ENCODE measurements around the gene NDUFA11.

NDUFA11 gene

DNA sequence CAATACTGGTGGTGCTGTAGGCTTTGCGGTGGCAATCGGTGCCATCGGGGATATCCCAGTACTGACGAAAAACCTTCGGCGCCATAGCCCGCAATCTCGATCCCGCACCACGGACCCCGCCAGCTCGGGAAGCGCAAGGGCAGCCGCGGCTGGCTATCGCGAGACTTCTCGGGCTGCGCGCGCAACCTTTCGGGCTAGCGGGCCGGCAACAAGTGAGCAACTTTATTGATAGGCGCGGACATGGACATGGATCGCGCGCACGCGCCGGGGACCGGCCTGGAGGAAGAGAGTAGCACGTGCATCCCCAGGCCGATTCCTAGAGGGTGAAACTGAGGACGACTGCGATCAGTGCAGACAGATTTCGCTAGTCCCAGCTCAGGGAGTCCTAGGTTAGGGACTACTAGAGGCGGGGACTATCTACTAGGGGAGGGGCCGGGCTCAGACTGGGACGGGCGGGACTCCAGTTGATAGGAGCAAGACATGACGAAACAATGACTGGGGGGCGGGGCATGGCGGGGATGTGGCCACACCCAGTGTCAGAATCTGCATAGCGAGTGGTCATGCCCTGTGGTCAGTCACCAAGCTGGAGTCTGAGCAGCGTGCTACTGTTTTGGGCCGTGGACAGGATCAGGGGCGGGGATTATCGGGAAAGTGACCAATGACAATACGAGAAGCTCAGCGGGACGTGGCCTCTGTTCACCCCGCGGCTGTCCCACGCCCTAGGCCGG lies at the start of gene NDUFA11:
TSS of gene NDUFA11 (minus strand) at position 167 of the 728 bp plus-strand sequence. CDS start at position 85, 82 bp downstream.
- Mint-ChIP-seq H3K27me3 (no peaks in the 10 kb centered on the region), H3K36me3 (peaks cover 17% of the 10 kb centered on the region), H3K9me3 (no peaks in the 10 kb centered on the region), H3K4me3 (peak within 1 kb of the TSS; percentile 91), H3K27ac (peak within 1 kb of the TSS; percentile 100), H3K4me1 (peaks cover 35% of the 10 kb centered on the region)
- DNase-seq: peak; percentile 97
- CTCF ChIA-PET: interaction anchor here (0.9 to 4.3 kb wide), 5 partner anchors 64 to 118 kb away, joined by 3 to 22 read pairs (median 3); partner anchors contain the start of gene NRTN

DNA sequence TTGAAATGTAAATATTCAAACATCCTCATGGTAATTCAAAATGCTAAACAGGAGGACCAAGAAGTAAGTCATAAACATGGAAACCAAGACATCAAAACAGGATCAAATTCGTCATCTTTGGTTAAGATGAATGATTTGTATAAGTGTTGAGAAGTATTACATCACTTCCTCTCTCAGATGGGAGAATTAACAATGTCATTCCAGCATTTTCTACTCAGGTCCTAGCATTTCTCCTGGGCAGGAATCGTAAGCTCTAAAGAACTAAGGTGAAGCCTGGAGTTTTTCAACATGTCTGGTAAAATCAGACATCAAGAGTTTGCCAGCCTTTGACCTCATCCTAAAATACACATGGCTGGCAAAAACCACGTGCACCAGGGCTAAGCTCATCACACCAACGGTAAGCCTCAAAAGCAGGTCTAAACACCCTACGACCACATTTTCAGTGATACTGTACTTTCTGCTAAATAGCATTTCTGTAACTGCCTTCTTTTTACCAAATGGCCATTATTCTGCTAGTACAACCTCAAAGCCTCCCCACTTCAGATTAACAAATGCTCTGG lies 49.5 kb upstream of the NDUFA11 start:
- Mint-ChIP-seq H3K27me3 (no peaks in the 10 kb centered on the region), H3K4me3 (peak overlapping the region; percentile 58)

DNA sequence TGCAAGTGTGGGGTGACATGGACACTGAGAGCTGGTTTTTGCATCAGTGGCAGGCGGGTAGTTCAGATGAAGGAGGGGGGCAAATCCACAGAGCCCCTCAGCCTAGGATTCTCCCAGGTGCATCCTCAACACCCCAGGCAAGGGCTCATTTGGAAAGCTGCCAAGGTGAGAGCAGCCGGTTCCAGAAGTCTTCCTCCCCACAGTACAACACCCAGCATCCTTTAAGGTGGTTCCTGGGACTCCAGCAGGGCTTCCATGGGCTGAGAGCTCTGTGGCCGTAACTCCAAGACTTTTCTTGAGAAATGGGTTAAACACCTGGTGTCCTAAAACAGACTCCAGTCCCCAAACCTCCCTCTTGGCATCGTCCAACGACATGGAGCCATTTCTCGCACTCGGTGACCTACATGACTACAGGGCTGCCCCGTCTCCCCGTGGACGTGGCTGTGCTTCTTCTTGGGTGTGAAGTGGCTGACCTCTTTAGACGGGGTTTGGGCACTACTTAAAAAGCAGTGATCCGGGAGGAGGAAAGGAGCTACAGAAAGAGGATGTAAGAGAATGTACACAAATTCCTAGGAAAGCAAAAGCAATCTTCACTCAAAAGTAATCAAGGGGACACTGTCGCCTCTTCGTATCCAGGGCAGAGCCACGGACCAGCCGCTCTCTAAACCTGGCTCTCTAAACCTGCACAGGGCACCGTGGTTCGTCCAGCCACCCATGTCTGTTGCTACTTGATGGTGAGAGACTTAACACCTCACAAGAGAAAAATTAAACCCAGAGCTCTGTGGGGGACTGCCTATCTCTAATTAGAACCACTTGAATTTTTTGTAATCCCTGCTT lies 48.8 kb upstream of the NDUFA11 start:
- CTCF ChIA-PET: interaction anchor here (0.6 to 3.5 kb wide), 4 partner anchors 10 to 70 kb away, joined by 3 to 15 read pairs (median 5); no protein-coding TSS in a partner anchor
- no peaks in the 10 kb centered on the region for H3K27me3 Mint-ChIP-seq
- peaks cover 47% of the 10 kb centered on the region for H3K36me3 Mint-ChIP-seq
- H3K4me3 Mint-ChIP-seq: no peak overlapping the region
- DNase-seq: no peak
- H3K27ac Mint-ChIP-seq: peak overlapping the region; percentile 97
- no peaks in the 10 kb centered on the region for H3K9me3 Mint-ChIP-seq
- peaks cover 94% of the 10 kb centered on the region for H3K4me1 Mint-ChIP-seq

More for the DNA sequence above, 49.5 kb upstream of the NDUFA11 start:
- H3K36me3 Mint-ChIP-seq: peaks cover 46% of the 10 kb centered on the region
- H3K9me3 Mint-ChIP-seq: no peaks in the 10 kb centered on the region
- CTCF ChIA-PET: interaction anchor here (0.6 to 3.5 kb wide), 3 partner anchors 9 to 20 kb away, joined by 3 to 15 read pairs (median 7); no protein-coding TSS in a partner anchor
- peaks cover 94% of the 10 kb centered on the region for H3K4me1 Mint-ChIP-seq
- H3K27ac Mint-ChIP-seq: peak overlapping the region; percentile 97
- no peak for DNase-seq

DNA sequence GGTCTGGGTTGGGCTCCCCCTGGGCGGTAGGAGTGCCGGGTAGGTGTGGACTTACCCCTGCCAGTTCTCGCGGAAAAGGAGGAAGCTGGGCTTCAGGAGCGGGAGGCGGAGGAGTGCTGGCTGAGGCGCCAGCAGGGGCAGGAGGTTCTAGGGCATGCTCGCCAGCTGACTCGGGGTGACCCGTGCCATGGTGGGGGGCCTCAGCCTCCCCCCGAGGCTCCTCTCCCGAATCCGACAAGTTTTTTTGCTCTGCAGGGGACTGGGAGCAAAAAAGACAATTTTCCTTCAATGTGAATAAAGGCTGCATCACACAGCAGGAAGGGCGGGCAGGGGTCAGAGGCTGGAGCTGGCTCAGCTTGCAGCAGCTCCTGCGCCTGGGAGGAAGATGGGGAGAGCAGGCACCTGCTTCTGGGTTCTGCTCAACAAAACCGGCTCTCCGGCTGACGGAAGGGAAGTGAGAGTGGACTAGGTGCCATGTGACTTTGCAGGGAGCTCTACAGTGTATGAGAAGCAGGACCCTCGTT lies 47.8 kb upstream of the NDUFA11 start:
- H3K27me3 Mint-ChIP-seq: no peaks in the 10 kb centered on the region

DNA sequence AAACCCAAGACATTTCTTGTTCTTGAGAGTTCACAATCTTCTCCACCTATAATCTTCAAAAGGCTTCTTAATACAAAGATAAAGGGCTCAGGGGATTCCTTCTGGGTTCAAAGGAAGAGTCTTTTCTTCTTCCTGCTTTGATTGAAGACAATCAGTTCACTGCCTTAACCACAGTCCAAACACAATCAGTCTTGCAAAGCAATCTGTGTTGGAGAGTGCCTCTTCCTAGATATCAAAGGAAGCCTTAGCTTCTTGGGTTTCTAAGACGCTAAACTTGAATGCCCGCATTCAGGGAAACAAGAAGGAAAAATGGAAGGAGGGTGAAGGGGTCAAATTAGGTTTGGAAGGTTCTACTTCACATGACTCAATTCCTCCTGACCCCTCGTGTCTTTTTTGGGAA lies 47.2 kb upstream of the NDUFA11 start:
- Mint-ChIP-seq H3K27ac (peak overlapping the region; percentile 97), H3K9me3 (no peaks in the 10 kb centered on the region), H3K27me3 (no peaks in the 10 kb centered on the region), H3K4me1 (peaks cover 85% of the 10 kb centered on the region), H3K4me3 (peak overlapping the region; percentile 2), H3K36me3 (peaks cover 47% of the 10 kb centered on the region)
- CTCF ChIA-PET: interaction anchor here (0.7 to 3.5 kb wide), 3 partner anchors 17 to 147 kb away, joined by 3 to 15 read pairs (median 3); no protein-coding TSS in a partner anchor
- DNase-seq: no peak

More for the DNA sequence above, 47.8 kb upstream of the NDUFA11 start:
- peaks cover 46% of the 10 kb centered on the region for H3K36me3 Mint-ChIP-seq
- CTCF ChIA-PET: interaction anchor here (1.4 to 3.5 kb wide), 2 partner anchors 17 to 71 kb away, joined by 3 to 15 read pairs; no protein-coding TSS in a partner anchor
- no peaks in the 10 kb centered on the region for H3K9me3 Mint-ChIP-seq
- H3K4me1 Mint-ChIP-seq: peaks cover 90% of the 10 kb centered on the region
- DNase-seq: no peak
- H3K4me3 Mint-ChIP-seq: no peak overlapping the region
- H3K27ac Mint-ChIP-seq: peak overlapping the region; percentile 97

DNA sequence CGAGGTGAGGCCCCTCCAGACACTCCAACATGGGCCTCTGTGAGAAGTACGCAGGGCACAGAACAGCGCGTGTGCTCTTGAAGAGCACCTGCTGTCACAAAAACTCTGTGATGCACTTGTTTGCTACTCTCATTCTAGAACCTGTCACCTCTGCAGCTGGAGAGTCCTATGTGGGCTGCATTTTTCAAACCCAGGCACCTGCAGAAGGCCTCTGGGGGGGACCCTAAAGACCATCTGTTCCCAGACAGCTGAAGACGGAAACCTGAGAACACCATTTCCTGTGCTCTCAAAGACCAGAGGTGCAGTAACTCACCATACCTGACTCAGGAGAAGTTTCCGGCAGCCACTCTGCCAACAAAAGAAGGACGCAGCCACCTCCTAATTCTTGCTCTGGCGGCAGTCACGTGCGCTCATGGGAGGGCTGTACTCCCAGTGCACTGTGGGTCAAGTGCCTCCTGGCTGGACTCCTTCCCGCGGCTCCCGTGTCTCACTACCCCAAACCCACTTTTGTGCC lies 46.3 kb upstream of the NDUFA11 start:
- Mint-ChIP-seq H3K9me3 (no peaks in the 10 kb centered on the region), H3K27me3 (no peaks in the 10 kb centered on the region), H3K4me1 (peaks cover 81% of the 10 kb centered on the region), H3K4me3 (peak overlapping the region; percentile 59), H3K27ac (peak overlapping the region; percentile 97), H3K36me3 (peaks cover 53% of the 10 kb centered on the region)
- CTCF ChIA-PET: interaction anchor here (1.1 to 2.8 kb wide), 3 partner anchors 12 to 25 kb away, joined by 3 to 13 read pairs (median 3); no protein-coding TSS in a partner anchor
- DNase-seq: peak; percentile 65

DNA sequence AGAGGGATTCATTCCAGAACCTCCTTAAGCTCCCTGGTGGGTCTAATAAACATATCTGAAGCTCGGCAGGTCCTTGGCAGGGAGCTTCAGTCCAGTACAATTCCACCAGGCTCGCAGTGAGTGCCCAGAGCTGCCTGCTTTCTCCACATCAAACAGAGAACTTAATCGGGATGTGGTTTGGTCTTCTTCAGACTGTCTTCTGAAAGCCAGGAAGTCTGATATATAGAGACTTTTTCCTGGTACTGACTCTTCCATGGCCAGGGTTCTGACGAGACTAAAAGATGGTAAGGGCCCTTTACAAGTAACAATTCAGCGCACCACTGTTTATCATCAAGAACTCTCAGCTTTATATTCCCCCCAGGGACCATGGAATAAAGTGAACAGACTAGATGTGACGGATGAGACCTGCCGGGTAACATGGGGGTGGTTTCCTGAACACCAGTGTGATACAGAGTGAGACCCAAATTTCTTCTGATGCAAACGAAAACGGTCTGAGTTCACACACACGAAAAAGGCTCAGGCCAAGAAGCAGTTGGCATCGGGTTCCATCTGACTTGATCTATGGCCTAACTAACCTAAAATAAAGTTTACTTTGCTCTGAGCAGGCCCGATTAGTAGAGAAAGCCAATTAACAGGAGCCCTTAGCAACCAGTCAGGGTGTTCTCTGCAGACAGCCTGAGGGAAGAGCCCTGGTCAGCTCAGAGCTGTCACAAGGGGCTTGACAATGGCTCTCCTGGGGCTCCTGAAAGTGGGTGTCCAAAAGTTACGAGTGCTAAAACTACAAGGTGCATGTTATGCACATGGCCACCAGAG lies 45.4 kb upstream of the NDUFA11 start:
- peaks cover 47% of the 10 kb centered on the region for H3K36me3 Mint-ChIP-seq
- peak overlapping the region; percentile 50 for H3K4me3 Mint-ChIP-seq
- CTCF ChIA-PET: interaction anchor here (0.5 to 2.8 kb wide), 4 partner anchors 19 to 578 kb away, joined by 3 to 13 read pairs (median 4); no protein-coding TSS in a partner anchor

DNA sequence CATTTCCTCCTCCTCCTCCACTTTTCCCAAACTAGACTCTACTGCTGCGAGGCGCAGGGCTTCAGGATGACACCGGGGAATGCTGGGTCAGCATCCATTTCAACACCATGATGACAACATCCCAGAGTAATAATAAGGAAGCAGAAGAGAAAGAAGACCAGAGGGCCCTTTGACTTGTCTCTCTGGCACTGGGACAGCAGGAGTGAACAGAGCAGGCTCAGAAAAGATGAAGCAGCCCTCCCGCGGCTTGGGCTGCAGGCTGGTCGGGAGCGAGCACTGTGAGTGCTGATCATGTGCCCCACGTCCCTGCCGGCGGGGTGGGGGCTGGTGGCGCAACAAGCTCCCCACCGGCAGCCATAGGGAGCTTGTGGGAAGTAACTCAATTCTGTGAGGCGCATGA lies 43.8 kb upstream of the NDUFA11 start:
- CTCF ChIA-PET: interaction anchor here (0.7 to 2.8 kb wide), 2 partner anchors 11 to 21 kb away, joined by 3 to 13 read pairs; no protein-coding TSS in a partner anchor
- H3K36me3 Mint-ChIP-seq: peaks cover 37% of the 10 kb centered on the region
- peak overlapping the region; percentile 80 for H3K27ac Mint-ChIP-seq
- peaks cover 57% of the 10 kb centered on the region for H3K4me1 Mint-ChIP-seq
- no peak overlapping the region for H3K4me3 Mint-ChIP-seq
- H3K9me3 Mint-ChIP-seq: no peaks in the 10 kb centered on the region
- no peaks in the 10 kb centered on the region for H3K27me3 Mint-ChIP-seq
- DNase-seq: no peak

More for the DNA sequence above, 45.4 kb upstream of the NDUFA11 start:
- peaks cover 72% of the 10 kb centered on the region for H3K4me1 Mint-ChIP-seq
- no peaks in the 10 kb centered on the region for H3K27me3 Mint-ChIP-seq
- no peak for DNase-seq
- peak overlapping the region; percentile 97 for H3K27ac Mint-ChIP-seq
- no peaks in the 10 kb centered on the region for H3K9me3 Mint-ChIP-seq

DNA sequence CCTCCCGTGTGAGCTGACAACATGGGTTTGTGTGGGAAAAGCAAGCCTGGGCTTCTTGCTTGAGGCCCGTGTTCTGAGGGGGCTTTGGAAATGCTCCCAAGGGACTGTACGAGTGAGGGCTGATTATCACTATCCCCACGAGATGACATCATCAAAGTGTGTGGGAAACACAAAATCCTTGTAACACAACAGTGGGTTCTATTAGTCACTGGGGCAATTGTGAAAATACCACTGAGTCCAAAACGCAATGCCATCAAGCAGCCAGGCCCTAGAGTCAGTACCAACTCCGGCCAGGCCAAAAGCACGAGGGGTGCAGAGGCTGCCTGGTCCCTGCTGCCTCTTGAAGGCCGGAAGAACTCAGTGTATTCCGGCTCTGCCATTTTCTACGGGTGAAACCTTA lies 40.0 kb upstream of the NDUFA11 start:
- no peak overlapping the region for H3K4me3 Mint-ChIP-seq
- peaks cover 19% of the 10 kb centered on the region for H3K4me1 Mint-ChIP-seq
- H3K27ac Mint-ChIP-seq: no peak overlapping the region
- DNase-seq: no peak
- no peaks in the 10 kb centered on the region for H3K9me3 Mint-ChIP-seq
- no peaks in the 10 kb centered on the region for H3K27me3 Mint-ChIP-seq
- CTCF ChIA-PET: interaction anchor here (0.9 to 1.2 kb wide), 2 partner anchors 24 to 275 kb away, joined by 3 to 4 read pairs; no protein-coding TSS in a partner anchor
- H3K36me3 Mint-ChIP-seq: peaks cover 22% of the 10 kb centered on the region

DNA sequence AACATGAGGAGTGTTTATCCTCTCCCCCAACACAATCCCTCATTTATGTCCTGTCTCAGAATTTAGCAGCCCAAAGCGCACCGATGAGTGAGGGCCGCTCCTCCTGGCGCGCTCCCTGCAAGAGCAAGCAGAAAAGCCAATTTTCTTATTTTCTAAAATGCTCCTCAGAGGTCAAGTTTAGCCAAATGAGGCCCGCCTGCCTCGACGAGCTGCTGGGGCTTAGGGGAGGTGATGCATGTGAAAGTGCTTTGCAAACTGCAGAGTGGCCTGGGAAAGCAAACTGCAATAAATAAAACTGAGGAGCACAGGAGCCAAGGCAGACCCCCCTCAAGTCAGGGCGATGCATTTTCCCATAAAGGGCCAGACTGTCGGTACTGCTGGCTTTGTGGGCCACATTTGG lies 39.5 kb upstream of the NDUFA11 start:
- H3K9me3 Mint-ChIP-seq: no peaks in the 10 kb centered on the region
- CTCF ChIA-PET: interaction anchor here (0.9 to 1.2 kb wide), 2 partner anchors 25 to 275 kb away, joined by 3 to 4 read pairs; no protein-coding TSS in a partner anchor
- H3K27ac Mint-ChIP-seq: peak overlapping the region; percentile 2
- H3K27me3 Mint-ChIP-seq: no peaks in the 10 kb centered on the region
- no peak for DNase-seq
- peaks cover 19% of the 10 kb centered on the region for H3K36me3 Mint-ChIP-seq
- no peak overlapping the region for H3K4me3 Mint-ChIP-seq
- peaks cover 13% of the 10 kb centered on the region for H3K4me1 Mint-ChIP-seq

DNA sequence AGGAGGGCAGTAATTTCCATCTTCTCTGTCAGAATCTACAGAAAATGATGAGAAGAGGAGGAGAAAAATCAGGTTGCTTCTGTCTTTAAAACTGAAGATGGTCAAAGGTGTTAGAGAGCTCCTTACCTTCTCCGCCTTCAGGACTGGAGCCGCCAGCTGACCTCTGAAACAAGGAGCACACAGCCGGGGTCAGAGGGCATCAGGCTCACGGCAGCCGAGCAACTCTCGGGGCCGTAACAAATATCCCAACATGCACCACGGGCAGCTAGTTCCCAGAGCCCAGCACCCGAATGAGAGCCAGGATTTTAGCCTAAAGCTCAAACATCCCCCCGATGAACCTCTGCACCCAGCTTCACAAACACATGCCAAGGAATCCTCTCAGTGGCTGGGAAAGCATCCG lies 38.1 kb upstream of the NDUFA11 start:
- Mint-ChIP-seq H3K9me3 (no peaks in the 10 kb centered on the region), H3K27ac (no peak overlapping the region), H3K4me3 (no peak overlapping the region), H3K27me3 (no peaks in the 10 kb centered on the region), H3K4me1 (peaks cover 2% of the 10 kb centered on the region), H3K36me3 (peaks cover 21% of the 10 kb centered on the region)
- CTCF ChIA-PET: no interaction called here
- DNase-seq: no peak

DNA sequence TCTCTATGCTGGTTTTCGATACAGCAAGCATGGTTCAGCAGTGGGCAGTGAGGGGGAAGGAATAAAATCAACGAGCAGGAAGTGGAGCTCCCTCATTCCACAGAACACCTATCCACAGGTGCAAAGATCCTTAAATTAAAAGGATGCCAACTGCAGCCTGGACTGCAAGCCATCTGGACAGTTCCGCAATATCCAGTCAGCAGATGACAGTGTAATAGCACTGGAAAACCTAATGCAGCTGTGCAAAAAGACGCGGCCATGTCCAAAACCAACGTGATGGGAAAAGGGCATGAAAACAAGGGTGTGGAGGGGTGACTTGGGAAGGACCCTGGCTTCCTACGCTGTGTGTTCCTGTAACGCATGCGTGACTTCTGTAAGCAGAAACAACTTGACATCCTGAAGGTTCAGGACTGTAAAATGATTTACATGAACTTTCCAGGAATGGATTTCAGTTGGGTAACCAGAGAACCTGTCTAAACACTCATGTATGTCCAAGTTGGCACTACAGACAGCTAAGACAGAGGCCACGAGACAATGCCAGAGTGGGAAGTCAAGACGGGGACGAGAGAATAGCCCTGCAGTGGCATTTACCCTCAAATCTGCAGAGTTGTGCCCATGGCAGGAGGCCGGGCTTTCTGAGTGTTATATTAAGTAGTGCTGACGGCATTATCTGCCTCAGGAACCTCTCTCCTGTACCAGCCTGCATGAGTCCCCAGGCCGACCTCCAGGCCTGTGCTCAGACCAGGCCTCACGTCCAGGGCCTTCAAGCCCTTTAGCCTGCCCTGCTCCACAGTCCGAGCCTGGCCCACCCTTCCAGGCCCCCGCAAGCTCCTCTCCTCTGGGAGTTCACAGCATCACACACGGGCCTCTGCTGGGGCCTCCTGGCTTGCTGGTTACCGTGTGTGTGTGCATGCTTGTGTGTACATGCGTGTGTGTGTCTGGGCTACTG lies 36.9 kb upstream of the NDUFA11 start:
- Mint-ChIP-seq H3K27ac (no peak overlapping the region), H3K4me3 (no peak overlapping the region), H3K9me3 (no peaks in the 10 kb centered on the region), H3K36me3 (peaks cover 21% of the 10 kb centered on the region), H3K27me3 (no peaks in the 10 kb centered on the region), H3K4me1 (peaks cover under 1% of the 10 kb centered on the region)
- DNase-seq: no peak
- CTCF ChIA-PET: no interaction called here

All from activated naive CD4-positive, alpha-beta T cell treated with anti-CD3 and anti-CD28 coated beads, Interleukin-2, amount 10 ng/mL, durations not matched to agents 7 days and 5 days (primary cell).